HEK293 (cell line): ENCODE results near the gene HPCAL1.

Source experiments
- CTCF ChIA-PET: fragments of 350-600 bp; formaldehyde crosslinking; extraction: SDS; loops from one replicate; lab custom pipeline; 2021; ENCODE audit warnings: antibody characterized with exemption; lab: Yijun Ruan, JAX
- POLR2A ChIA-PET: fragments of 300-600 bp; formaldehyde crosslinking; extraction: SDS; loops from one replicate; lab custom pipeline; 2020; ENCODE audit warnings: antibody characterized with exemption, inconsistent platforms; lab: Yijun Ruan, JAX
- H3K27ac ChIP-seq: fragments of 200-500 bp; sonication (Bioruptor generic); 2 replicates; pipeline ENCODE4 v1.5.1; 2014; ENCODE audit warnings: low read depth, low read length, control low read depth, inconsistent platforms; ENCODE audit errors: extremely low read depth
- H3K36me3 ChIP-seq, 2 experiments: fragments of 200-500 bp in 1 of 2; sonication (Bioruptor generic) in 1 of 2; 1 replicate in 1 of 2; 2 replicates in 1 of 2; pipeline ENCODE4 v1.5.1; 2014 to 2017; ENCODE audit warnings: inconsistent platforms in 2 of 2, low read length in 2 of 2; ENCODE audit not compliant: control insufficient read depth in 2 of 2, insufficient read depth in 1 of 2
- H3K4me1 ChIP-seq: fragments of 200-500 bp; sonication (Bioruptor generic); 2 replicates; pipeline ENCODE4 v1.5.1; 2014; ENCODE audit warnings: mild to moderate bottlenecking, low read length, inconsistent platforms; ENCODE audit not compliant: control insufficient read depth, insufficient read depth
- H3K4me3 ChIP-seq: 2 replicates; pipeline ENCODE4 v1.5.1; 2011; ENCODE audit warnings: low read depth, mild to moderate bottlenecking, control low read depth, low read length, moderate library complexity
- H3K9me3 ChIP-seq: fragments of 200-500 bp; sonication (Bioruptor generic); 2 replicates; pipeline ENCODE4 v1.5.1; 2014; ENCODE audit warnings: low read depth, low read length, inconsistent platforms; ENCODE audit not compliant: control insufficient read depth, insufficient read depth
- BCL6B ChIP-seq: fragments of 450-650 bp; formaldehyde crosslinking; IDR thresholded peaks from 2 replicates; pipeline ENCODE4 v1.5.1; 2017; ENCODE audit warnings: missing biosample characterization, missing genetic modification characterization
- ELK4 ChIP-seq: IDR thresholded peaks from 2 replicates; pipeline ENCODE4 v1.6.1; 2011; ENCODE audit warnings: mild to moderate bottlenecking, low read depth, low read length, borderline replicate concordance
- REST ChIP-seq: fragments of 450-650 bp; formaldehyde crosslinking; IDR thresholded peaks from 2 replicates; pipeline ENCODE4 v1.5.1; 2016; ENCODE audit warnings: missing biosample characterization, missing genetic modification characterization
- SCRT2 ChIP-seq: fragments of 450-650 bp; formaldehyde crosslinking; IDR thresholded peaks from 2 replicates; pipeline ENCODE4 v1.5.1; 2016; ENCODE audit warnings: missing biosample characterization, missing genetic modification characterization
- WT1 ChIP-seq: fragments of 450-650 bp; formaldehyde crosslinking; IDR thresholded peaks from 2 replicates; pipeline ENCODE4 v1.5.1; 2016; ENCODE audit warnings: missing biosample characterization, missing genetic modification characterization
- ZFP41 ChIP-seq: fragments of 450-650 bp; formaldehyde crosslinking; IDR thresholded peaks from 2 replicates; pipeline ENCODE4 v1.5.1; 2016; ENCODE audit warnings: missing biosample characterization, missing genetic modification characterization, borderline replicate concordance
- ZNF112 ChIP-seq: fragments of 450-650 bp; formaldehyde crosslinking; IDR thresholded peaks from 2 replicates; pipeline ENCODE4 v1.5.0; 2017; ENCODE audit warnings: missing biosample characterization, missing genetic modification characterization
- ZNF121 ChIP-seq: fragments of 450-650 bp; formaldehyde crosslinking; IDR thresholded peaks from 2 replicates; pipeline ENCODE4 v1.5.1; 2016; ENCODE audit warnings: missing biosample characterization, missing genetic modification characterization
- ZNF18 ChIP-seq: fragments of 450-650 bp; formaldehyde crosslinking; IDR thresholded peaks from 2 replicates; pipeline ENCODE4 v1.5.1; 2016; ENCODE audit warnings: missing biosample characterization, missing genetic modification characterization
- ZNF202 ChIP-seq: fragments of 450-650 bp; formaldehyde crosslinking; IDR thresholded peaks from 2 replicates; pipeline ENCODE4 v1.5.1; 2016; ENCODE audit warnings: missing biosample characterization, missing genetic modification characterization, borderline replicate concordance
- ZNF214 ChIP-seq: fragments of 450-650 bp; formaldehyde crosslinking; IDR thresholded peaks from 2 replicates; pipeline ENCODE4 v1.5.1; 2017; ENCODE audit warnings: missing biosample characterization, mild to moderate bottlenecking, missing genetic modification characterization, borderline replicate concordance
- ZNF394 ChIP-seq: fragments of 450-650 bp; formaldehyde crosslinking; IDR thresholded peaks from 2 replicates; pipeline ENCODE4 v1.5.1; 2016; ENCODE audit warnings: missing biosample characterization, missing genetic modification characterization, mild to moderate bottlenecking, moderate library complexity, borderline replicate concordance
- ZNF530 ChIP-seq: fragments of 450-650 bp; formaldehyde crosslinking; IDR thresholded peaks from 2 replicates; pipeline ENCODE4 v1.5.1; 2016; ENCODE audit warnings: low read depth, missing biosample characterization, missing genetic modification characterization
- ZNF629 ChIP-seq: fragments of 450-650 bp; formaldehyde crosslinking; IDR thresholded peaks from 2 replicates; pipeline ENCODE4 v1.5.1; 2017; ENCODE audit warnings: missing biosample characterization, missing genetic modification characterization
- ZNF704 ChIP-seq: fragments of 450-650 bp; formaldehyde crosslinking; IDR thresholded peaks from 2 replicates; pipeline ENCODE4 v1.5.1; 2016; ENCODE audit warnings: missing biosample characterization, missing genetic modification characterization
- ZNF792 ChIP-seq: fragments of 450-650 bp; formaldehyde crosslinking; IDR thresholded peaks from 2 replicates; pipeline ENCODE4 v1.5.1; 2016; ENCODE audit warnings: missing biosample characterization, missing genetic modification characterization
- ZSCAN5A ChIP-seq: fragments of 450-650 bp; formaldehyde crosslinking; IDR thresholded peaks from 2 replicates; pipeline ENCODE4 v1.5.1; 2016; ENCODE audit warnings: missing biosample characterization, missing genetic modification characterization

HPCAL1 gene

GRCh38 chr2:10279472-10279870 is 23.2 kb upstream of the HPCAL1 start (continued):
- TF ChIP-seq SCRT2 (tag by site-specific recombination): no peak

GRCh38 chr2:10279946-10280463 is 22.7 kb upstream of the HPCAL1 start:
- Histone ChIP-seq H3K4me1 (no peaks in the 10 kb centered on the region), H3K4me3 (no peak overlapping the region), H3K36me3 (no peaks in the 10 kb centered on the region), H3K27ac (no peak overlapping the region), H3K9me3 (no peaks in the 10 kb centered on the region)
- POLR2A ChIA-PET: no interaction called here
- CTCF ChIA-PET: interaction anchor here (0.7 kb wide), 1 partner anchor 266 kb away, joined by 4 read pairs; no protein-coding TSS in a partner anchor
- TF ChIP-seq ZNF121 (no peak), ZNF394 (tag by site-specific recombination) (no peak), REST (tag by site-specific recombination) (no peak), ELK4 (no peak), ZSCAN5A (tag by site-specific recombination) (no peak), ZNF792 (tag by site-specific recombination) (no peak), ZNF214 (tag by site-specific recombination) (no peak), ZNF629 (tag by site-specific recombination) (no peak), ZFP41 (tag by site-specific recombination) (no peak), WT1 (tag by site-specific recombination) (no peak), ZNF112 (no peak), ZNF704 (tag by site-specific recombination) (no peak), ZNF202 (tag by site-specific recombination) (no peak), BCL6B (no peak), ZNF530 (tag by site-specific recombination) (no peak), ZNF18 (tag by site-specific recombination) (no peak)
